OCI-M2 (cell line): Measurements from ENCODE around the gene DNM2.
"Not testable (repeated sequence)": the region's sequence is repeated elsewhere in the genome, so short reads cannot be mapped to it uniquely, and the experiment has no call there.

ENCODE experiments used
- DNase-seq: peaks from one replicate; lab custom pipeline; 2025; ENCODE audit not compliant: unreplicated experiment; lab: John Stamatoyannopoulos, UW

DNM2 gene

DNA sequence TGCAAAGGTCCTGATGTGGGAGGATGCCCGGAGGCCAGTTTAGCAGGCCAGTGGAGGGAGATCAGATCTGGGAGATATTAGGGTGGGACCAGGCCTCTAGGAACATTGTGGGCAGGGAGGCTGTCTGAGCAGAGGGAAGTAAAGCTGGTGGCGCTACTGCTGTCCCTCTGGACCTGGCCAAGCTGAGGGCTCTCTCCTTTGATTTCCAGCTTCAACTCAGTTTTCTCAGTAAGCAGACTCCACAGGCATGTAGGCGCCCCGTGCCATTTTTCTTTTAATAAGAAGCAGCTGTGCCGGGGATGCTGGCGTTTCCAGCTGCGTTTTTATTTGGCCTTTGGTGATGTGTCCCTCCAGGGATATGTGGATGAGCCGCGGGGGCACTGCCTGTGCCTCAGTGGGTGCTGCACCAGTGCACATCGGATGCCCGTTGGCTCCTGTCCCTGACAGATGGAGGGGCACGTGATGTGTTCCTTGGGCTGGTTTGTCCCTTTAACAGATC is 6.7 kb downstream of the DNM2 start:
- no peak for DNase-seq

DNA sequence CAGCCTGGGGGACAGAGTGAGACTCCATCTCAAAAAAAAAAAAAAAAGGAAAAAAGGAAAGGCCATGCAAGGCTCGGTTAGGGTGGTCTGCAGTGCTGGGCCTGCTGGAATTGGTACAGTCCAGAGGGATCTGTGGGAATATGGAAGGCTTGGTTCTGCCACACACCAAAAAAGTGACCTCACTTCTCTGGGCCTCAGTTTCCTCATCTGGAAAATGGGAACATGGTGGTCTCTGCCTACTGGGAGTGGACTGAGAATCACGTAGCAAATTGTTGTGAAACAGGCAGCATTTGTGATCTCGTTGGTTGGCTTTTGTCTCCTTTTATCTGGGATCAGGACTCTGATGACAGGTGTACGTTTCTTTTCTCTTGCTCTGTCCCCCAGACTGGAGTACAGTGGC is 7.5 kb downstream of the DNM2 start:
- no peak for DNase-seq

GRCh38 chr19:10726268-10726667 is 8.4 kb downstream of the DNM2 start:
- no peak for DNase-seq

DNA sequence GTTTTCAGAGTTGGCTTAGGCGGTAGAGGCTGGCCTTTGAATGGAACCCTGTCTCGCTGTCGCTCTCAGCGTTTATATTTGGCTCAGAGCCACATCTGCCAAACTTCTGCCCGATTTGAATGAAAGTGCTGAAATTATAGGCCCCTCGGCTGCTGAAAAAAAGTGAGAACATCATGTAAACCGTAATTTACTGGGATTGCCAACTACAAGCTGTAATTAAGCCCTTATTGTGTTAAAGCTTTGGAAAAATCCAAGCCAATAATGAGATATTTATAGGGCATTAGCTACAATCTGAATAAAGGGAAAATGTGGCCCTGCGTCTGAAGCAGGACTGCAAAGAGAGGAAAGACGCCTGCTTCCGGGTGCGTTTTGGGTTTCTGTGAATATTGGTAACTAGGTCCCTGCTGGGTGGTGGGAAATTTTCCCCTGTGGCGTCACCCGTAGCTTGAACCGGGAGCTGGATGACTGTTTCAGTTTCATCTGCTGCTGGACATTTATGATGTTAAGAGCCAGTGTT is 9.9 kb downstream of the DNM2 start:
- no peak for DNase-seq

DNA sequence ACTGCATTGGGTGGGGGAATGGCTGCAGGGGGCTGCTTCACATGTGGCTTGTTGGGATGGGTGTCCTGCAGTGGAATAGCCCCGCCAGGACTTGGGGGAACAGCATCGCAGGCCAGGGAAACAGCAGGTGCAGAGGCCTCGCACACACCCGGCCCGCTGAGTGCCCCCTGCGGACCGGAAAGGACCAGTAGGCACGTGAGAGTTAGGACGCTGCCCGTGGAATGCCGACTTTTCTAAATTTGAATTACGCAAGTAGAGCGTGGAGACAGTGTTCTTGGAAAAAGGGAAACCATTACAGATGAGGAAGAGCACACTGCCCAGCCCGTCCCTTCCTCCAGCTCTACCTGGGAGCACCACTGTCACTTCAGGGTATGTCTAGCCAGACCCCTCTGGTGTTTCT is 11.5 kb downstream of the DNM2 start:
- DNase-seq, result no peak

DNA sequence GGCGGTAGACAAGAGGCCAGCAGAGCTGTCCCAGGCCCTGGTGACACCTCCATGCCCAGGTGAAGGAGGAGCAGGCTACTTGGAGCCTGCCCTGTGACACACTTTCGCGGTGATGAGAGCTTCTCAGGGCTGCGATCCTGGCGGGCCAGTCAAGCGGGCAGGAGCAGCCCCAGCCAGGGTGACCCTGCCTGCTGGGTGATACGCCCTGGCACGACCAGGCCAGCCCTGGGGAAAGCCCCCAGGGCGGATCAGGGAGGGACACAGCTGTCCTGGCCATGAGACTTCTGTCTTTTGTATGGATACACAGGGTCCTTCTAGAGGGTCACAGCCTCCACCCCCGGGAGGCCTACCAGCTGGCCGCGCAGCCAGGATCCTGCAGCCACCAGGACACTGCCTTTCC is 13.1 kb downstream of the DNM2 start:
- DNase-seq, result no peak

GRCh38 chr19:10735741-10736140 is 17.9 kb downstream of the DNM2 start:
- DNase-seq, result no peak

DNA sequence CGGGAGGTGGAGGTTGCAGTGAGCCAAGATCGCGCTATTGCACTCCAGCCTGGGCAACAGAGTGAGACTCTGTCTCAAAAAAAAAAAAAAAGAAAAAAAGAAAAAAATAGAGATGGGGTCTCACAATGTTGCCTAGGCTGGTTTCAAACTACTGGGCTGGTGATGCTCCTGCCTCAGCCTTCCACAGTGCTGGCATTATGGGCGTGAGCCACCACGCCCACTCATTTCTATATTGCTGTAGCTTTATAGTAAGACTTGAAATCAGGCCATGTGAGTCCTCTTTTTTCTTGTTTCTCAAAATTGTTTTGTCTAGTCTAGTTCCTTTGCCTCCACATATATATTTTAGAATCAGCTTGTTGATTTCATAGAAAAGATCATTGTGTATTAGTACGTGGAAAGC is 18.3 kb downstream of the DNM2 start:
- no peak for DNase-seq

GRCh38 chr19:10736916-10737551 is 19.2 kb downstream of the DNM2 start:
- DNase-seq, result no peak

DNA sequence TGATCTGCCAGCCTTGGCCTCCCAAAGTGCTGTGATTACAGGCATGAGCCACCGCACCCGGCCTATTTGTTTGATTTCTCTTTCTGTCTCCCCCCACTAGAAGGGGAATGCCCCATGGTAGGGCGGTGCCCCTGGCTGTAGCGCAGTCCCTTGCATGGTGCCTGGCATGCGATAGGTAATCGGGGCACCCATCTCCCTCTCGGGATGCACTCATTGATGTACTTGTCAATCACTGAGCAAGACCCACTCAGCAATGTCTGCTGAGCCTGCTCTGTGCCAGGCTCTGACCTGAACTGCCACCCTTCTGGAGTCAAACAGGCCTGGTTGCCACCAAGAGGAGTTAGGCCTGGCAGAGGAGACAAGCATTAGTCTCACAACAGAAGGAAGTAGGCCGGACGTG is 19.8 kb downstream of the DNM2 start:
- DNase-seq, result no peak

- no peak for DNase-seq
Measured at GRCh38 chr19:10740798-10741197, 22.9 kb downstream of the DNM2 start.

- DNase-seq, result no peak
Measured at GRCh38 chr19:10742476-10742875, 24.6 kb downstream of the DNM2 start.

- DNase-seq, result no peak
Measured at GRCh38 chr19:10744253-10744798, 26.4 kb downstream of the DNM2 start.

- no peak for DNase-seq
Measured at GRCh38 chr19:10744801-10745293, 27.0 kb downstream of the DNM2 start.

- DNase-seq, result not testable (repeated sequence)
Measured at GRCh38 chr19:10746437-10746836, 28.6 kb downstream of the DNM2 start.

DNA sequence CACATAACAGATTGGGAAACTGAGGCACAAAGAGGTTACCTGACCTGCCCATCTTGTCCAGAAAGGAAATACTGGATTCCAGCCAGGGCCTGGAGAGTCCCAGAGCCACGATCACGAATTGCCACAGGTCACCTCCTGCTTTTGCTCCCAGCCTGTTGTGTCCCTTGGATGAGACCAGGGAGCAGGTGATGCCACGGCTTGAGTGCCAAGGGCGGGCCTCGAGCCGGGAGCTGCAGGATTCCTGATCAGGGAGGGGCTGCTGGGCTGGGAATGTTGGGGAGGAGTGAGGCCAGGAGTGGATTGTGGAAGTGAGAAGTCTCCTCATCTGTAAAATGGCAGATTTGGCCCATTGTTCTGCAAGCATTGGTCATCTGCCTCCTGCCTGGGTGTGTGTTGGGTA is 29.4 kb downstream of the DNM2 start:
- no peak for DNase-seq

GRCh38 chr19:10747674-10748073 is 29.8 kb downstream of the DNM2 start:
- no peak for DNase-seq

- DNase-seq, result no peak
Measured at GRCh38 chr19:10748195-10748926, 30.5 kb downstream of the DNM2 start.

DNA sequence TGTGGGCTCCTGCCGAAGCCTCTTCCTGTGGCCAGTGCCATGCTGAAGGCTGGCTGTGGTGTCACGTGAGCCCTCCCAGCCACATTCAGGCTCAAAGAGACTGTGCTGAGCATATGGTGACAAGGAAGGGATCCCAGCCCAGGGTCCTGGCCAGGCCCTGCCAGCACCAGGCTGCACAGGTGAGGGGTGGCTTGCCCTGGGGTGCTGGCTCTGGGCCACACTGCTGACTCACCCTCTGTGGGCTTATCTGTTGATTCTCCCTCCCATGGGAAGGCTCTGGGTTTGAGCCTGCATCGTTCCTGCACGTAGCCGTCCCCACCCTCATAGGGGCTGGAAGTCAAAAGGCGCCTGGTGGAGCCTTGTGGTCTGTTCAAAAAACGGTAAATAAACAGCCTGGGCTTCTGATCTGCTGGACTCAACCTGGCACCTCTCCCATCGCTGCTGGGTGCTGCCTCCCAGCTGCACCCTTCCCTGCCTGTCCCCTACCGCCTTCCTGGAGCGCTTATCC is 31.1 kb downstream of the DNM2 start:
- no peak for DNase-seq

GRCh38 chr19:10749435-10750384 is 31.8 kb downstream of the DNM2 start:
- DNase-seq, result no peak
